Measurements from ENCODE around the gene CCNQ.

DNA sequence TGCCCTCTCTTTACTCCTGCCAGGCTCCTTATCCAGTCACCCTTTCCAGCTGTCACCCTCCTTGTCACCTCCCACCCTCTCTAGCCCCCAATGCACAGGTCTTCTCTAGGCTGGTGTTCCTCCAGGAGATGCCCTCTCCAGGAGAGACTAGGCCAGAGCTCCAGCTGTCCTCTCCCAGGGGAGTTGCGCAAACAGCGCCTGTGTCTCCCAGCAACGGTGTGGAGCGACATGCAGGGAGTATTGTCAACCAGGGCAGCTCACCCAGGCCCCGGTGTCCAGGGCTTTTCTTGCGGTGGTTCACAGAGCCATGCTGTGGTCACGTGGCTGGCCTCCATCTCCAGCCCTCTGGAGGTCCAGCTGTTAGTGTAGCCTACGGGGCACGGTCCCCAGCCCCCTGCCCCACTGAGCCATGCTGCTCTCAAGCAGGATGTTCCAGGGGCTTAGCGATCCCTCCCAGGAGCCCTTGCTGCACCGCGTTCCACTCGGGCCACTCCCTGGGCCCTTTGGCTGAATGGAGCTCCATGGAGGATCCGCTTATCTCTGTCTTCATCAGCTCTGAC is 34.8 kb downstream of the CCNQ start:
- no peak for TF ChIP-seq CTCF (IDR thresholded peaks at IDR 0.05; ENCODE audit: insufficient read depth, low read depth, low read length)
- no peak for TF ChIP-seq EZH2 (IDR thresholded peaks at IDR 0.05; ENCODE audit: insufficient read depth, low read length)
